SK-N-SH (cell line): ENCODE data around the gene PTH2. TPM values are rescaled to one million over a fixed set of nuclear protein-coding genes. Genes with fewer than 3 reads are reported as not detected.

Experiments
- CTCF ChIA-PET: fragments of 300-600, 350-600 bp; formaldehyde crosslinking; extraction: SDS; loops from one replicate; lab custom pipeline; 2021; lab: Yijun Ruan, JAX
- POLR2A ChIA-PET: fragments of 350-600 bp; sonication (Branson Sonifier 250); formaldehyde crosslinking; extraction: SDS; loops from one replicate; lab custom pipeline; 2020; ENCODE audit warnings: antibody characterized with exemption, inconsistent platforms; lab: Yijun Ruan, JAX
- DNase-seq: peaks from one replicate; pipeline ENCODE4 v3.0.0; 2012
- H2AFZ ChIP-seq: fragments of 200-600 bp; sonication (generic); 2 replicates; pipeline ENCODE4 v1.8.1; 2016; ENCODE audit warnings: antibody characterized with exemption, mild to moderate bottlenecking, low read depth
- H3F3A ChIP-seq: fragments of 200-600 bp; sonication (generic); replicated peaks from 2 replicates; pipeline ENCODE3; 2016; ENCODE audit warnings: antibody characterized with exemption, mild to moderate bottlenecking; ENCODE audit not compliant: insufficient read depth
- H3K27ac ChIP-seq, 2 experiments: fragments of 200-500 bp in 1 of 2; fragments of 200-600 bp in 1 of 2; sonication (Bioruptor generic) in 1 of 2; sonication (generic), shearing (Covaris generic) in 1 of 2; 2 replicates each; pipeline versions ENCODE4 v1.5.1 to v1.6.1; 2014 to 2016; ENCODE audit warnings: low read depth in 2 of 2, inconsistent platforms in 1 of 2, low read length in 1 of 2, mild to moderate bottlenecking in 1 of 2, mixed read lengths in 1 of 2
- H3K27me3 ChIP-seq: fragments of 200-600 bp; sonication (generic), shearing (Covaris generic); 2 replicates; pipeline ENCODE4 v1.6.1; 2016; ENCODE audit warnings: mixed run types; ENCODE audit not compliant: insufficient read depth
- H3K36me3 ChIP-seq, 2 experiments: fragments of 200-500 bp in 1 of 2; fragments of 200-600 bp in 1 of 2; sonication (Bioruptor generic) in 1 of 2; sonication (generic) in 1 of 2; replicated peaks in 1 of 2; 2 replicates each; pipeline versions ENCODE3 to v1.5.1; 2014 to 2016; ENCODE audit warnings: low read length in 1 of 2, mild to moderate bottlenecking in 1 of 2; ENCODE audit not compliant: insufficient read depth in 2 of 2, control insufficient read depth in 1 of 2
- H3K4me1 ChIP-seq, 2 experiments: fragments of 200-500 bp in 1 of 2; fragments of 200-600 bp in 1 of 2; sonication (Bioruptor generic) in 1 of 2; sonication (generic), shearing (Covaris generic) in 1 of 2; 2 replicates each; pipeline versions ENCODE4 v1.5.1 to v1.6.1; 2014 to 2016; ENCODE audit warnings: low read depth in 1 of 2, low read length in 1 of 2, mixed run types in 1 of 2; ENCODE audit not compliant: insufficient read depth in 2 of 2, control insufficient read depth in 1 of 2
- H3K4me2 ChIP-seq: fragments of 200-600 bp; sonication (generic), shearing (Covaris generic); 2 replicates; pipeline ENCODE4 v1.6.1; 2017; ENCODE audit warnings: mixed run types
- H3K4me3 ChIP-seq, 2 experiments: fragments of 200-500 bp in 1 of 2; fragments of 200-600 bp in 1 of 2; sonication (Bioruptor generic) in 1 of 2; sonication (generic), shearing (Covaris generic) in 1 of 2; 2 replicates each; pipeline versions ENCODE4 v1.5.1 to v1.8.1; 2014 to 2016; ENCODE audit warnings: low read depth in 2 of 2, inconsistent platforms in 1 of 2, low read length in 1 of 2, mild to moderate bottlenecking in 1 of 2, mixed read lengths in 1 of 2, moderate library complexity in 1 of 2
- H3K79me2 ChIP-seq: fragments of 200-600 bp; sonication (generic); 2 replicates; pipeline ENCODE4 v1.8.1; 2017; ENCODE audit warnings: mild to moderate bottlenecking; ENCODE audit not compliant: insufficient read depth
- H3K9ac ChIP-seq: fragments of 200-600 bp; sonication (generic); 2 replicates; pipeline ENCODE4 v1.6.1; 2017; ENCODE audit warnings: mixed run types
- H3K9me2 ChIP-seq: fragments of 200-600 bp; sonication (generic); 2 replicates; pipeline ENCODE4 v1.6.1; 2017; ENCODE audit warnings: mixed run types
- H3K9me3 ChIP-seq: fragments of 200-600 bp; sonication (generic); 2 replicates; pipeline ENCODE4 v1.6.1; 2017; ENCODE audit warnings: mixed run types, mild to moderate bottlenecking, moderate library complexity
- H4K20me1 ChIP-seq: fragments of 200-600 bp; sonication (generic); 2 replicates; pipeline ENCODE4 v1.6.1; 2017; ENCODE audit warnings: mild to moderate bottlenecking, mixed run types; ENCODE audit not compliant: insufficient read depth
- CHD2 ChIP-seq: fragments of 150-350 bp; IDR thresholded peaks from 2 replicates; pipeline ENCODE4 v1.6.1; 2018; ENCODE audit warnings: low read length; ENCODE audit not compliant: partially characterized antibody
- CTCF ChIP-seq: fragments of 200-600 bp; sonication (generic); IDR thresholded peaks from 2 replicates; pipeline ENCODE4 v1.6.1; 2017; ENCODE audit warnings: antibody characterized with exemption, mild to moderate bottlenecking, moderate library complexity
- EP300 ChIP-seq, 2 experiments: IDR thresholded peaks; 2 replicates each; pipeline versions ENCODE4 v1.4.0 to v1.6.1; 2012; ENCODE audit warnings: borderline replicate concordance in 1 of 2, low read depth in 1 of 2, low read length in 1 of 2
- EZH2phosphoT487 ChIP-seq: fragments of 200-600 bp; sonication (generic); IDR thresholded peaks from 2 replicates; pipeline ENCODE4 v1.6.1; 2017; ENCODE audit warnings: low read depth, mixed run types, mild to moderate bottlenecking, antibody characterized with exemption, moderate library complexity, borderline replicate concordance
- FOXJ3 ChIP-seq: sonication (generic); formaldehyde crosslinking; IDR thresholded peaks from 2 replicates; pipeline ENCODE4 v1.5.1; 2020; ENCODE audit warnings: mild to moderate bottlenecking, missing genetic modification reagents
- FOXM1 ChIP-seq: IDR thresholded peaks from 2 replicates; pipeline ENCODE4 v1.4.0; 2012; ENCODE audit warnings: low read depth, mild to moderate bottlenecking
- GABPA ChIP-seq: IDR thresholded peaks from 2 replicates; pipeline ENCODE4 v1.4.0; 2012; ENCODE audit warnings: low read depth, mild to moderate bottlenecking
- JUND ChIP-seq: IDR thresholded peaks from 2 replicates; pipeline ENCODE4 v1.4.0; 2012
- MAX ChIP-seq: IDR thresholded peaks from 2 replicates; pipeline ENCODE4 v1.4.0; 2012; ENCODE audit warnings: low read depth
- MEF2A ChIP-seq: IDR thresholded peaks from 2 replicates; pipeline ENCODE4 v1.4.0; 2012; ENCODE audit warnings: low read depth, borderline replicate concordance
- MXI1 ChIP-seq: IDR thresholded peaks from 2 replicates; pipeline ENCODE4 v1.6.1; 2012; ENCODE audit warnings: mild to moderate bottlenecking, low read depth, low read length, improper control_type of control experiment
- NRF1 ChIP-seq: IDR thresholded peaks from 2 replicates; pipeline ENCODE4 v1.6.1; 2012; ENCODE audit warnings: low read depth, mild to moderate bottlenecking, low read length
- PBX3 ChIP-seq: IDR thresholded peaks from 2 replicates; pipeline ENCODE4; 2012
- RCOR1 ChIP-seq: fragments of 150-350 bp; IDR thresholded peaks from 2 replicates; pipeline ENCODE4 v1.6.1; 2017; ENCODE audit warnings: antibody characterized with exemption, low read length
- RXRA ChIP-seq: IDR thresholded peaks from 2 replicates; pipeline ENCODE4 v1.4.0; 2012; ENCODE audit warnings: low read depth, mild to moderate bottlenecking, borderline replicate concordance
- SMC3 ChIP-seq: IDR thresholded peaks from 2 replicates; pipeline ENCODE4 v1.6.1; 2012; ENCODE audit warnings: low read depth, low read length, improper control_type of control experiment
- TAF1 ChIP-seq: IDR thresholded peaks from 2 replicates; pipeline ENCODE4 v1.6.1; 2012; ENCODE audit warnings: low read depth, mild to moderate bottlenecking, low read length, moderate library complexity, borderline replicate concordance
- TEAD4 ChIP-seq: IDR thresholded peaks from 2 replicates; pipeline ENCODE4 v1.4.0; 2012; ENCODE audit warnings: mild to moderate bottlenecking, borderline replicate concordance; ENCODE audit not compliant: insufficient read depth
- USF1 ChIP-seq: IDR thresholded peaks from 2 replicates; pipeline ENCODE4 v1.4.0; 2012; ENCODE audit warnings: low read depth, borderline replicate concordance
- WGBS: methylation state at CpG from one replicate; pipeline ENCODE4 v1.1.6; 2017; ENCODE audit warnings: low lambda C conversion rate; 5-methylcytosine and 5-hydroxymethylcytosine counted together
- polyA plus RNA-seq, 3 experiments: library from polyadenylated mRNA; depleted of rRNA; stranded (reverse); fragments of >200 nt; gene quantifications; 2 replicates each; pipeline ENCODE4 v1.2.3, GENCODE V29; 2012

Gene PTH2
- polyA plus RNA-seq, 1 of the 3 experiments (the other 2 are of a cell fraction): not detected

DNA sequence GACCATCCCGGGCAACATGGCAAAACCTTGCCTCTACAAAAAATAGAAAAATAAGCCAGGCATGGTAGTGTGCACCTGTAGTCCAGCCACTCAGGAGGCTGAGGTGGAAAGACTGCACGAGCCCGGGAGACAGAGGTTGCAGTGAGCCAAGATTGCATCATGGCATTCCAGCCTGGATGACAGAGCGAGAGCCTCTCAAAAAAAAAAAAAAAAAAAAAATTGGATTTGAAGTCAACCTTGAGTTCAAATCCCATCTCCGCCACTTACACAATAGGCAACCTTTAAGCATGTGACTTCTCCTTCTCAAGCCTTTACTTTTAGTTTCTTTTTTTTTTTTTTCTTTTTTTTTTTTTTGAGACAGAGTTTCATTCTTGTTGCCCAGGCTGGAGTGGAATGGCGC, 23.2 kb downstream of the PTH2 start (continued):
- no peak for TF ChIP-seq NRF1

GRCh38 chr19:49398931-49399330, 24.3 kb downstream of the PTH2 start:
- Histone ChIP-seq H3K27me3 (peaks cover 6% of the 10 kb centered on the region), H3K9ac (no peak overlapping the region), H2AFZ (no peak overlapping the region), H3K27ac (no peak overlapping the region), H3K9me2 (no peaks in the 10 kb centered on the region), H3K9me3 (no peaks in the 10 kb centered on the region), H4K20me1 (no peaks in the 10 kb centered on the region), H3K79me2 (no peaks in the 10 kb centered on the region), H3K4me1 (peaks cover 0 to 2% of the 10 kb centered on the region in 2 experiments; a peak in 2 of 4 replicates), H3F3A (no peaks in the 10 kb centered on the region), H3K36me3 (no peaks in the 10 kb centered on the region), H3K4me2 (no peak overlapping the region), H3K4me3 (no peak overlapping the region)
- TF ChIP-seq FOXJ3: no peak
- no peak for TF ChIP-seq USF1
- TF ChIP-seq EP300 (IDR thresholded peaks at IDR 0.05; ENCODE audit: borderline replicate concordance in 1 of 2, low read depth in 1 of 2, low read length in 1 of 2): no peak
- TF ChIP-seq JUND: no peak
- TF ChIP-seq MEF2A: no peak
- no peak for TF ChIP-seq SMC3
- TF ChIP-seq MXI1: no peak
- no peak for TF ChIP-seq MAX
- no peak for TF ChIP-seq GABPA
- TF ChIP-seq CTCF: no peak
- TF ChIP-seq RCOR1: no peak
- TF ChIP-seq TAF1: no peak
- no peak for TF ChIP-seq TEAD4
- TF ChIP-seq EZH2phosphoT487: no peak
- no peak for TF ChIP-seq FOXM1
- TF ChIP-seq RXRA: no peak
- TF ChIP-seq CHD2: no peak
- no peak for TF ChIP-seq PBX3
- ChIA-PET POLR2A (no interaction called here), CTCF (interaction anchor here (1.4 to 1.6 kb wide), 2 partner anchors 30 to 45 kb away, joined by 3 read pairs; no protein-coding TSS in a partner anchor)
- WGBS: 69% methylated on average over 5 of the region's 6 CpGs
- DNase-seq: no peak
